OCI-LY1 (cell line): ENCODE measurements around the gene SEMA4F.

Experiments
- CTCF ChIP-seq: fragments of 200-600 bp; sonication (generic), shearing (Covaris generic); IDR thresholded peaks from 2 replicates; pipeline ENCODE4 v1.5.1; 2017; ENCODE audit warnings: mild to moderate bottlenecking, antibody characterized with exemption, low read length, moderate library complexity, mixed read lengths
- EZH2 ChIP-seq: fragments of 200-600 bp; sonication (generic), shearing (Covaris generic); IDR thresholded peaks from 2 replicates; pipeline ENCODE4 v1.8.0; 2017; ENCODE audit warnings: borderline replicate concordance, mixed run types, mild to moderate bottlenecking, antibody characterized with exemption, low read length, moderate library complexity, mixed read lengths

- TF ChIP-seq CTCF (no peak), EZH2 (no peak)
These were observed 1.5 kb downstream of the SEMA4F start for GRCh38 chr2:74655579-74655978.
